HepG2 (cell line): Measurements from ENCODE around the gene ARHGDIG. TPM values are rescaled to one million over a fixed set of nuclear protein-coding genes. Genes with fewer than 3 reads are reported as not detected.

ENCODE experiments used
- ATAC-seq: fragments of 200-7000 bp; cut with Tn5 transposase; 3 replicates; pipeline ENCODE4 v1.9.1; 2020; ENCODE audit warnings: mild to moderate bottlenecking, moderate library complexity
- BruUV-seq: library from RNA; stranded (reverse); fragments of 400-500 nt; replicated peaks from 2 replicates; lab custom pipeline; 2021; lab: Mats Ljungman, UMichigan
- CTCF ChIA-PET: fragments of 300-600 bp; formaldehyde crosslinking; extraction: SDS; loops from one replicate; lab custom pipeline; 2021; ENCODE audit warnings: low total read pairs, inconsistent platforms, low intra/inter-chr PET ratio; lab: Yijun Ruan, JAX
- POLR2A ChIA-PET: fragments of 350-600 bp; sonication (Branson Sonifier 250); formaldehyde crosslinking; loops from one replicate; lab custom pipeline; 2020; ENCODE audit warnings: antibody characterized with exemption, inconsistent platforms; lab: Yijun Ruan, JAX
- DNase-seq: peaks from one replicate; pipeline ENCODE4 v3.0.0-alpha.2; 2015; ENCODE audit warnings: low spot score
- FAIRE-seq: peaks from 3 replicates; lab custom pipeline; 2011; peaks lifted over from hg19 to GRCh38; lab: Jason Lieb, UNC
- H2AFZ ChIP-seq: one replicate; pipeline ENCODE4 v1.6.1; 2011; ENCODE audit warnings: low read length, inconsistent platforms
- H3K27ac ChIP-seq: fragments of 300-600 bp; 3 replicates; pipeline ENCODE4 v1.8.0; 2011; ENCODE audit warnings: mixed run types, mild to moderate bottlenecking, mixed read lengths, low read length, inconsistent platforms; ENCODE audit not compliant: insufficient read depth; ENCODE audit errors: extremely low read length
- H3K27me3 ChIP-seq, 2 experiments: fragments of 200-600 bp in 1 of 2; 2 replicates in 1 of 2; 3 replicates in 1 of 2; pipeline versions ENCODE4 v1.6.0 to v1.8.0; 2011; ENCODE audit warnings: low read length in 2 of 2, mild to moderate bottlenecking in 2 of 2, moderate library complexity in 2 of 2, inconsistent platforms in 1 of 2; ENCODE audit not compliant: insufficient read depth in 2 of 2, control insufficient read depth in 1 of 2
- H3K36me3 ChIP-seq, 2 experiments: fragments of 200-600 bp in 1 of 2; replicated peaks in 1 of 2; 2 replicates in 1 of 2; 3 replicates in 1 of 2; pipeline versions ENCODE4 v1.5.1 to v1.8.0; 2011; ENCODE audit warnings: low read length in 2 of 2, inconsistent platforms in 1 of 2; ENCODE audit not compliant: insufficient read depth in 2 of 2, control insufficient read depth in 1 of 2
- H3K4me1 ChIP-seq: 2 replicates; pipeline ENCODE4 v1.5.1; 2012; ENCODE audit warnings: low read length, inconsistent platforms; ENCODE audit not compliant: insufficient read depth
- H3K4me2 ChIP-seq: 2 replicates; pipeline ENCODE4 v1.6.0; 2011; ENCODE audit warnings: low read depth, low read length, inconsistent platforms
- H3K4me3 ChIP-seq, 3 experiments: fragments of 200-600 bp in 1 of 3; sonication (generic), shearing (Covaris generic) in 1 of 3; replicated peaks in 1 of 3; 2 replicates each; pipeline ENCODE4 v1.5.1; 2011 to 2016; ENCODE audit warnings: low read length in 3 of 3, inconsistent platforms in 2 of 3, low read depth in 2 of 3, mild to moderate bottlenecking in 2 of 3, control low read depth in 1 of 3, mixed read lengths in 1 of 3; ENCODE audit not compliant: insufficient read depth in 1 of 3
- H3K79me2 ChIP-seq: one replicate; pipeline ENCODE4 v1.6.1; 2011; ENCODE audit warnings: low read length, inconsistent platforms; ENCODE audit not compliant: insufficient read depth
- H3K9ac ChIP-seq: 2 replicates; pipeline ENCODE4 v1.6.0; 2011; ENCODE audit warnings: mild to moderate bottlenecking, low read depth, low read length, inconsistent platforms; ENCODE audit not compliant: insufficient read depth
- H3K9me3 ChIP-seq: 2 replicates; pipeline ENCODE4 v1.5.1; 2012; ENCODE audit warnings: mild to moderate bottlenecking, low read length
- H4K20me1 ChIP-seq: 2 replicates; pipeline ENCODE4 v1.6.0; 2011; ENCODE audit warnings: inconsistent platforms, mild to moderate bottlenecking, low read length, moderate library complexity; ENCODE audit not compliant: insufficient read depth
- BHLHE40 ChIP-seq: IDR thresholded peaks from 2 replicates; pipeline ENCODE4 v1.6.1; 2011; ENCODE audit warnings: low read length, improper control_type of control experiment
- GFI1 ChIP-seq: sonication (generic); formaldehyde crosslinking; IDR thresholded peaks from 2 replicates; pipeline ENCODE4 v1.5.0; 2020; ENCODE audit warnings: missing genetic modification reagents, mild to moderate bottlenecking, borderline replicate concordance
- MTF2 ChIP-seq: sonication (generic); formaldehyde crosslinking; IDR thresholded peaks from 2 replicates; pipeline ENCODE4 v1.5.0; 2020; ENCODE audit warnings: missing genetic modification reagents, borderline replicate concordance
- SAP130 ChIP-seq: IDR thresholded peaks from 2 replicates; pipeline ENCODE4 v1.6.1; 2016; ENCODE audit warnings: low read depth
- SPEN ChIP-seq: sonication (generic); formaldehyde crosslinking; IDR thresholded peaks from 2 replicates; pipeline ENCODE4 v1.5.1; 2020; ENCODE audit warnings: low read depth, mild to moderate bottlenecking, missing genetic modification reagents
- SRY ChIP-seq: sonication (generic); formaldehyde crosslinking; IDR thresholded peaks from 2 replicates; pipeline ENCODE4 v1.8.0; 2022; ENCODE audit warnings: mild to moderate bottlenecking, missing genetic modification reagents
- ZNF143 ChIP-seq: sonication (generic); formaldehyde crosslinking; IDR thresholded peaks from 2 replicates; pipeline ENCODE4 v1.4.0; 2020; ENCODE audit warnings: missing genetic modification reagents
- ZNF235 ChIP-seq: sonication (generic); formaldehyde crosslinking; IDR thresholded peaks from 2 replicates; pipeline ENCODE4 v1.8.1; 2023; ENCODE audit warnings: mild to moderate bottlenecking, missing genetic modification reagents, borderline replicate concordance
- ZNF292 ChIP-seq: sonication (generic); formaldehyde crosslinking; IDR thresholded peaks from 2 replicates; pipeline ENCODE4 v1.8.1; 2022; ENCODE audit warnings: mild to moderate bottlenecking, low read depth, missing genetic modification reagents, borderline replicate concordance
- ZNF510 ChIP-seq: sonication (generic); formaldehyde crosslinking; IDR thresholded peaks from 2 replicates; pipeline ENCODE4 v1.4.0; 2020; ENCODE audit warnings: low read depth, mild to moderate bottlenecking, missing genetic modification reagents
- ZNF570 ChIP-seq: sonication (generic); formaldehyde crosslinking; IDR thresholded peaks from 2 replicates; pipeline ENCODE4 v1.4.0; 2020; ENCODE audit warnings: mild to moderate bottlenecking, missing genetic modification reagents, borderline replicate concordance
- ZNF775 ChIP-seq: sonication (generic); formaldehyde crosslinking; IDR thresholded peaks from 2 replicates; pipeline ENCODE4 v1.4.0; 2020; ENCODE audit warnings: missing genetic modification reagents, mild to moderate bottlenecking, moderate library complexity, borderline replicate concordance
- WGBS: methylation state at CpG from one replicate; pipeline ENCODE4 v1.1.6; 2017; ENCODE audit warnings: low lambda C conversion rate; 5-methylcytosine and 5-hydroxymethylcytosine counted together
- in situ Hi-C: cut with HindIII; loops from 2 replicates; pipeline ENCODE4 v1.10.0; 2017; ENCODE audit warnings: low pct_unique_long_range_greater_than_20kb; ENCODE audit not compliant: extremely low pct_ligation_motif_present
- intact Hi-C: fragments of 100-400 bp; cut with micrococcal nuclease; formaldehyde crosslinking; loops from one replicate; pipeline ENCODE4 v1.10.0; 2022; ENCODE audit not compliant: unreplicated experiment
- polyA plus RNA-seq, 8 experiments: library from polyadenylated mRNA; depleted of rRNA in 3 of 8; stranded (reverse) in 7 of 8; unstranded in 1 of 8; fragments of >200 nt; fragmentation: Illumina TruSeq in 4 of 8; extraction: Trizol in 4 of 8; gene quantifications; 2 replicates each; pipeline versions ENCODE4 v1.2.1 to v1.2.3, GENCODE V29; 2011 to 2016; ENCODE audit warnings: low read depth in 4 of 8, missing spikeins in 1 of 8, mixed read lengths in 1 of 8; ENCODE audit not compliant: insufficient read depth in 1 of 8
- total RNA-seq, 5 experiments: library from RNA; depleted of rRNA; stranded (reverse); fragments of >200 nt; fragmentation: Illumina TruSeq; extraction: Trizol; gene quantifications; 2 replicates each; pipeline ENCODE4 v1.2.3, GENCODE V29; 2016; ENCODE audit warnings: low read depth in 1 of 5
- TF ChIP-seq, protein P1 (sequence below): sonication (generic); formaldehyde crosslinking; IDR thresholded peaks from 2 replicates; pipeline ENCODE4 v1.5.1; 2020; ENCODE audit warnings: missing genetic modification reagents, mild to moderate bottlenecking, borderline replicate concordance
- TF ChIP-seq, protein P2 (sequence below): sonication (generic); formaldehyde crosslinking; IDR thresholded peaks from 2 replicates; pipeline ENCODE4 v1.8.1; 2023; ENCODE audit warnings: mild to moderate bottlenecking, missing genetic modification reagents

ARHGDIG gene
- total and polyA plus RNA-seq, 2 of the 13 experiments (the other 11 are each of a cell fraction or from before 2014, with no cell fraction given) = 0.24 to 0.48 TPM

DNA sequence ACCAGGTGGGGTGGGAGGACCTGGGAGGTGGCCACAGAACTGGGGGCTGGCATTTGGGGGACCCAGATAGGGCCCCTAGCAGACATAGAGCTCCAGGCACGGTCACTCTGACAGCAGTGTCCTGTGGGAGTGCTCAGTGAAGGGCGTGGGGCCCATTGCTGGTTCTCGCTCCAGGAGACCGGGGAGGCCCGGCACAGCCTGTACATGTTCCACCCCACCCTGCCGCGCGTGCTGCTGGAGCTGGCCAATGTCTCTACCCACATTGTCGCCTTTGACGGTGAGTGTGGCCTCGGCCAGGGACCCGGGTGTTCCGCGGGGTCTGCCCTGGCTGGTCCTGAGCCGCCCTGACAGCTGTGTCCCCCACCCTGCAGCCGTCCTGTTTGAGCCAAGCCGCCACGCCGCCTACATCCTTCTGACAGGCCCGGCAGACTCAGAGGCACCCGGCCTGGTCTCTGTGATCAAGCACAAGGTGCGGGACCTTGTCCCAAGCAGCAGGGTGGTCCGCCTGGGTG is 15.9 kb upstream of the ARHGDIG start:
- peaks cover 9 to 12% of the 10 kb centered on the region in 2 experiments; a peak in 4 of 5 replicates for H3K27me3 ChIP-seq
- DNase-seq (no peak), FAIRE-seq (no peak)
- intact Hi-C loops (no loop called here), in situ Hi-C loops (no loop called here)
- peaks cover 11 to 18% of the 10 kb centered on the region in 2 experiments; a peak in 4 of 5 replicates for H3K36me3 ChIP-seq
- no peaks in the 10 kb centered on the region for H3K79me2 ChIP-seq
- ChIA-PET CTCF (no interaction called here), POLR2A (interaction anchor here (0.9 kb wide), 1 partner anchor 30 kb away, joined by 3 read pairs; the partner anchor contains the start of gene FAM234A)
- no peak overlapping the region for H2AFZ ChIP-seq
- no peak overlapping the region for H3K4me3 ChIP-seq
- BruUV-seq = no TSS peak
- WGBS = 95% methylated on average over 12 of the region's 23 CpGs
- H3K9me3 ChIP-seq = no peaks in the 10 kb centered on the region
- H4K20me1 ChIP-seq = no peaks in the 10 kb centered on the region
- H3K4me2 ChIP-seq = no peak overlapping the region
- TF ChIP-seq ZNF292 (CRISPR knock-in tag) (no peak), MTF2 (CRISPR knock-in tag) (no peak), ZNF510 (CRISPR knock-in tag) (no peak), ZNF235 (no peak), GFI1 (CRISPR knock-in tag) (no peak), SRY (CRISPR knock-in tag) (no peak), ZNF775 (no peak), ZNF570 (CRISPR knock-in tag) (no peak), BHLHE40 (no peak), SAP130 (CRISPR knock-in tag) (no peak), ZNF143 (no peak), SPEN (CRISPR knock-in tag) (no peak)
- TF ChIP-seq, protein P1, sequence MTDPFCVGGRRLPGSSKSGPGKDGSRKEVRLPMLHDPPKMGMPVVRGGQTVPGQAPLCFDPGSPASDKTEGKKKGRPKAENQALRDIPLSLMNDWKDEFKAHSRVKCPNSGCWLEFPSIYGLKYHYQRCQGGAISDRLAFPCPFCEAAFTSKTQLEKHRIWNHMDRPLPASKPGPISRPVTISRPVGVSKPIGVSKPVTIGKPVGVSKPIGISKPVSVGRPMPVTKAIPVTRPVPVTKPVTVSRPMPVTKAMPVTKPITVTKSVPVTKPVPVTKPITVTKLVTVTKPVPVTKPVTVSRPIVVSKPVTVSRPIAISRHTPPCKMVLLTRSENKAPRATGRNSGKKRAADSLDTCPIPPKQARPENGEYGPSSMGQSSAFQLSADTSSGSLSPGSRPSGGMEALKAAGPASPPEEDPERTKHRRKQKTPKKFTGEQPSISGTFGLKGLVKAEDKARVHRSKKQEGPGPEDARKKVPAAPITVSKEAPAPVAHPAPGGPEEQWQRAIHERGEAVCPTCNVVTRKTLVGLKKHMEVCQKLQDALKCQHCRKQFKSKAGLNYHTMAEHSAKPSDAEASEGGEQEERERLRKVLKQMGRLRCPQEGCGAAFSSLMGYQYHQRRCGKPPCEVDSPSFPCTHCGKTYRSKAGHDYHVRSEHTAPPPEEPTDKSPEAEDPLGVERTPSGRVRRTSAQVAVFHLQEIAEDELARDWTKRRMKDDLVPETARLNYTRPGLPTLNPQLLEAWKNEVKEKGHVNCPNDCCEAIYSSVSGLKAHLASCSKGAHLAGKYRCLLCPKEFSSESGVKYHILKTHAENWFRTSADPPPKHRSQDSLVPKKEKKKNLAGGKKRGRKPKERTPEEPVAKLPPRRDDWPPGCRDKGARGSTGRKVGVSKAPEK (CRISPR knock-in tag) = no peak
- TF ChIP-seq, protein P2, sequence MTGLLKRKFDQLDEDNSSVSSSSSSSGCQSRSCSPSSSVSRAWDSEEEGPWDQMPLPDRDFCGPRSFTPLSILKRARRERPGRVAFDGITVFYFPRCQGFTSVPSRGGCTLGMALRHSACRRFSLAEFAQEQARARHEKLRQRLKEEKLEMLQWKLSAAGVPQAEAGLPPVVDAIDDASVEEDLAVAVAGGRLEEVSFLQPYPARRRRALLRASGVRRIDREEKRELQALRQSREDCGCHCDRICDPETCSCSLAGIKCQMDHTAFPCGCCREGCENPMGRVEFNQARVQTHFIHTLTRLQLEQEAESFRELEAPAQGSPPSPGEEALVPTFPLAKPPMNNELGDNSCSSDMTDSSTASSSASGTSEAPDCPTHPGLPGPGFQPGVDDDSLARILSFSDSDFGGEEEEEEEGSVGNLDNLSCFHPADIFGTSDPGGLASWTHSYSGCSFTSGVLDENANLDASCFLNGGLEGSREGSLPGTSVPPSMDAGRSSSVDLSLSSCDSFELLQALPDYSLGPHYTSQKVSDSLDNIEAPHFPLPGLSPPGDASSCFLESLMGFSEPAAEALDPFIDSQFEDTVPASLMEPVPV (CRISPR knock-in tag) = no peak
- TF ChIP-seq, all 625 proteins: peak for 0
- no peak overlapping the region for H3K27ac ChIP-seq
- H3K9ac ChIP-seq = no peak overlapping the region
- H3K4me1 ChIP-seq = peaks cover 16% of the 10 kb centered on the region
- ATAC-seq = no peak
